Stimulated activated CD8-positive, alpha-beta memory T cell treated with anti-CD3 and anti-CD28 coated beads, Interleukin-12 subunit alpha, Interleukin-12 subunit beta, amount 100 ng/mL, for 24 hours (primary cell): ENCODE results near the gene SLC44A4.

Experiments used
- DNase-seq: peaks from one replicate; pipeline ENCODE4 v3.0.0-alpha.2; 2020; ENCODE audit errors: extremely low read depth

Gene SLC44A4

GRCh38 chr6:31901415-31901952 is 22.7 kb upstream of the SLC44A4 start:
- peak; percentile 55 for DNase-seq

- DNase-seq = no peak
These were observed 22.2 kb upstream of the SLC44A4 start for GRCh38 chr6:31900917-31901414.

- DNase-seq = no peak
These were observed 21.3 kb upstream of the SLC44A4 start for GRCh38 chr6:31899882-31900722.

- DNase-seq = no peak
These were observed 20.4 kb upstream of the SLC44A4 start for GRCh38 chr6:31899215-31899614.

- no peak for DNase-seq
These were observed 19.7 kb upstream of the SLC44A4 start for GRCh38 chr6:31898383-31899011.

- DNase-seq = peak; percentile 72
These were observed 19.0 kb upstream of the SLC44A4 start, which contains the start of gene EHMT2 for GRCh38 chr6:31897612-31898382. Gene EHMT2, minus strand, starts transcription at chr6:31897698. Its CDS starts 21 bp downstream, at chr6:31897677.

- DNase-seq = no peak
These were observed 18.2 kb upstream of the SLC44A4 start for GRCh38 chr6:31896856-31897611.

GRCh38 chr6:31896493-31896855 is 17.7 kb upstream of the SLC44A4 start:
- DNase-seq = no peak

GRCh38 chr6:31892821-31893220 is 14.0 kb upstream of the SLC44A4 start:
- DNase-seq = no peak

- DNase-seq = no peak
These were observed 10.7 kb upstream of the SLC44A4 start for GRCh38 chr6:31889331-31889972.

GRCh38 chr6:31888276-31889258 is 9.8 kb upstream of the SLC44A4 start:
- no peak for DNase-seq

- DNase-seq = no peak
These were observed 8.6 kb upstream of the SLC44A4 start for GRCh38 chr6:31887173-31888007.

GRCh38 chr6:31886541-31886991 is 7.8 kb upstream of the SLC44A4 start:
- no peak for DNase-seq

GRCh38 chr6:31884528-31885035 is 5.8 kb upstream of the SLC44A4 start:
- no peak for DNase-seq

GRCh38 chr6:31883676-31884075 is 4.9 kb upstream of the SLC44A4 start:
- no peak for DNase-seq

- no peak for DNase-seq
These were observed 3.5 kb upstream of the SLC44A4 start for GRCh38 chr6:31882344-31882743.

GRCh38 chr6:31881136-31881859 is 2.5 kb upstream of the SLC44A4 start:
- DNase-seq = no peak

- DNase-seq = no peak
These were observed 1.8 kb upstream of the SLC44A4 start for GRCh38 chr6:31880616-31881015.
